A549 (cell line): ENCODE data around the gene IGF2. TPM values are rescaled to one million over a fixed set of nuclear protein-coding genes. Genes with fewer than 3 reads are reported as not detected.

Experiments
- ATAC-seq, 2 experiments: fragments of 200-7000 bp in 1 of 2; fragments of >200 bp in 1 of 2; cut with Nextera tagmentation in 1 of 2; cut with Tn5 transposase in 1 of 2; 3 replicates each; pipeline versions ENCODE4 v1.8.0 to v1.9.1; 2018 to 2020; ENCODE audit warnings: mild to moderate bottlenecking in 1 of 2, moderate library complexity in 1 of 2
- CTCF ChIA-PET: fragments of 300-600 bp; sonication (Branson Sonifier 250); formaldehyde crosslinking; extraction: SDS; loops from one replicate; lab custom pipeline; 2021; ENCODE audit warnings: antibody characterized with exemption, inconsistent platforms; lab: Yijun Ruan, JAX
- POLR2A ChIA-PET: fragments of 350-600 bp; formaldehyde crosslinking; extraction: SDS; loops from one replicate; lab custom pipeline; 2021; ENCODE audit warnings: antibody characterized with exemption, inconsistent platforms; lab: Yijun Ruan, JAX
- DNase-seq, 2 experiments: peaks; one replicate each; pipeline versions ENCODE4 v3.0.0 to v3.0.0-alpha.2; 2011 to 2016; ENCODE audit warnings: low read depth in 1 of 2, low spot score in 1 of 2
- FAIRE-seq: peaks from 2 replicates; lab custom pipeline; 2011; peaks lifted over from hg19 to GRCh38; lab: Jason Lieb, UNC
- H3K27ac ChIP-seq, 2 experiments: fragments of >200 bp; sonication (Bioruptor Twin); formaldehyde crosslinking; 3 replicates each; pipeline ENCODE4 v1.5.1; 2016 to 2017
- H3K4me1 ChIP-seq: fragments of >200 bp; sonication (Bioruptor Twin); formaldehyde crosslinking; 3 replicates; pipeline ENCODE4 v1.6.1; 2016
- H3K4me2 ChIP-seq: fragments of >200 bp; sonication (Bioruptor Twin); formaldehyde crosslinking; 3 replicates; pipeline ENCODE4 v1.6.1; 2016
- H3K4me3 ChIP-seq: fragments of >200 bp; sonication (Bioruptor Twin); formaldehyde crosslinking; 3 replicates; pipeline ENCODE4 v1.5.1; 2016
- H3K9me3 ChIP-seq: fragments of >200 bp; sonication (Bioruptor Twin); formaldehyde crosslinking; 3 replicates; pipeline ENCODE4 v1.6.1; 2016
- BHLHE40 ChIP-seq: IDR thresholded peaks from 2 replicates; pipeline ENCODE4 v1.6.1; 2012; ENCODE audit warnings: low read depth, low read length, inconsistent platforms
- CBX8 ChIP-seq: fragments of 200-600 bp; sonication (generic); IDR thresholded peaks from 2 replicates; pipeline ENCODE4 v1.6.1; 2016
- CEBPB ChIP-seq, 2 experiments: fragments of >200 bp in 1 of 2; sonication (Bioruptor Twin) in 1 of 2; formaldehyde crosslinking in 1 of 2; IDR thresholded peaks; 2 replicates each; pipeline ENCODE4 v1.6.1; 2012 to 2016
- EP300 ChIP-seq, 2 experiments: fragments of >200 bp; sonication (Bioruptor Twin); formaldehyde crosslinking; IDR thresholded peaks; 2 replicates in 1 of 2; 3 replicates in 1 of 2; pipeline ENCODE4 v1.6.1; 2016 to 2017
- FOSL2 ChIP-seq, 2 experiments: fragments of 450-650 bp in 1 of 2; fragments of >200 bp in 1 of 2; sonication (Bioruptor Twin) in 1 of 2; formaldehyde crosslinking; IDR thresholded peaks; 2 replicates each; pipeline versions ENCODE4 v1.5.0 to v1.6.1; 2016 to 2020; ENCODE audit warnings: mild to moderate bottlenecking in 1 of 2, moderate library complexity in 1 of 2
- HEYL ChIP-seq: fragments of 250-450 bp; sonication (Bioruptor Pico); IDR thresholded peaks from 2 replicates; pipeline ENCODE4 v1.8.0; 2021; ENCODE audit warnings: mild to moderate bottlenecking, moderate library complexity
- HOXB5 ChIP-seq: fragments of 250-450 bp; sonication (Bioruptor Pico); IDR thresholded peaks from 2 replicates; pipeline ENCODE4 v1.5.0; 2020; ENCODE audit warnings: mild to moderate bottlenecking, moderate library complexity
- JUNB ChIP-seq: fragments of >200 bp; sonication (Bioruptor Twin); formaldehyde crosslinking; IDR thresholded peaks from 2 replicates; pipeline ENCODE4 v1.6.1; 2016
- KDM1A ChIP-seq: fragments of 200-600 bp; sonication (generic); IDR thresholded peaks from 2 replicates; pipeline ENCODE4 v1.6.1; 2016; ENCODE audit warnings: low read depth, mild to moderate bottlenecking
- MAFK ChIP-seq: fragments of 450-650 bp; IDR thresholded peaks from 2 replicates; pipeline ENCODE4 v1.6.1; 2014; ENCODE audit not compliant: partially characterized antibody
- NFE2L2 ChIP-seq: fragments of 150-350 bp; conservative IDR thresholded peaks from 2 replicates; pipeline ENCODE4 v1.6.1; 2014; ENCODE audit warnings: low read length
- NPAS2 ChIP-seq: fragments of 250-450 bp; sonication (Bioruptor Pico); IDR thresholded peaks from 2 replicates; pipeline ENCODE4 v1.8.0; 2022; ENCODE audit warnings: mild to moderate bottlenecking, moderate library complexity, borderline replicate concordance
- PHF8 ChIP-seq: fragments of 200-600 bp; sonication (generic); IDR thresholded peaks from 2 replicates; pipeline ENCODE4 v1.6.1; 2016; ENCODE audit warnings: low read depth, mild to moderate bottlenecking, antibody characterized with exemption, moderate library complexity, borderline replicate concordance
- POLR2A ChIP-seq: IDR thresholded peaks from 2 replicates; pipeline ENCODE4 v1.6.1; 2012; ENCODE audit warnings: mild to moderate bottlenecking, low read length
- POLR2AphosphoS2 ChIP-seq: conservative IDR thresholded peaks from 2 replicates; pipeline ENCODE4 v1.6.1; 2012; ENCODE audit warnings: low read length, improper control_type of control experiment, inconsistent platforms
- RAD21 ChIP-seq, 2 experiments: fragments of >200 bp in 1 of 2; sonication (Bioruptor Twin) in 1 of 2; formaldehyde crosslinking in 1 of 2; IDR thresholded peaks in 1 of 2; conservative IDR thresholded peaks in 1 of 2; 2 replicates in 1 of 2; 3 replicates in 1 of 2; pipeline ENCODE4 v1.6.1; 2012 to 2018; ENCODE audit warnings: inconsistent platforms in 1 of 2
- SREBF2 ChIP-seq: fragments of 450-650 bp; IDR thresholded peaks from 2 replicates; pipeline ENCODE4 v1.6.1; 2014; ENCODE audit warnings: mild to moderate bottlenecking, moderate library complexity
- TP53 ChIP-seq: fragments of 250-450 bp; sonication (Bioruptor Pico); IDR thresholded peaks from 2 replicates; pipeline ENCODE4 v1.5.0; 2021; ENCODE audit warnings: mild to moderate bottlenecking, moderate library complexity
- ZC3H11A ChIP-seq: fragments of 450-650 bp; IDR thresholded peaks from 2 replicates; pipeline ENCODE4 v1.6.1; 2014; ENCODE audit warnings: antibody characterized with exemption, mild to moderate bottlenecking
- ZNF302 ChIP-seq: fragments of 250-450 bp; sonication (Bioruptor Pico); IDR thresholded peaks from 2 replicates; pipeline ENCODE4 v1.9.0; 2021; ENCODE audit warnings: inconsistent platforms, mild to moderate bottlenecking, moderate library complexity
- ZSCAN20 ChIP-seq: fragments of 250-450 bp; sonication (Bioruptor Pico); IDR thresholded peaks from 2 replicates; pipeline ENCODE4 v1.8.0; 2022; ENCODE audit warnings: mild to moderate bottlenecking, moderate library complexity
- WGBS: methylation state at CpG from one replicate; pipeline ENCODE4 v1.1.6; 2017; ENCODE audit errors: missing lambda C conversion rate; 5-methylcytosine and 5-hydroxymethylcytosine counted together
- polyA plus RNA-seq, 4 experiments: library from polyadenylated mRNA; depleted of rRNA in 3 of 4; stranded (reverse); fragments of >200 nt; fragmentation: RNase III in 1 of 4; extraction: RNeasy Plus Mini Kit Qiagen cat#74134 plus additional on column Dnase treatment in 1 of 4; gene quantifications; 2 replicates in 3 of 4; 3 replicates in 1 of 4; pipeline ENCODE4 v1.2.3, GENCODE V29; 2011 to 2017
- TF ChIP-seq, protein P1 (sequence below): fragments of >200 bp; sonication (Bioruptor Twin); formaldehyde crosslinking; IDR thresholded peaks from 3 replicates; pipeline ENCODE4 v1.5.1; 2016
- TF ChIP-seq, protein P2 (sequence below): fragments of 250-450 bp; sonication (Bioruptor Pico); IDR thresholded peaks from 2 replicates; pipeline ENCODE4 v1.5.0; 2021; ENCODE audit warnings: mild to moderate bottlenecking, moderate library complexity, borderline replicate concordance
- TF ChIP-seq, protein P3 (sequence below): fragments of 150-350 bp; IDR thresholded peaks from 2 replicates; pipeline ENCODE4 v1.6.1; 2014; ENCODE audit warnings: low read depth, mild to moderate bottlenecking, low read length
- TF ChIP-seq, protein P4 (sequence below): IDR thresholded peaks from 2 replicates; pipeline ENCODE4 v1.6.1; 2012
- TF ChIP-seq, protein P5 (sequence below): IDR thresholded peaks from 2 replicates; pipeline ENCODE4 v1.6.1; 2012
- TF ChIP-seq, protein P6 (sequence below): IDR thresholded peaks from 2 replicates; pipeline ENCODE4 v1.6.1; 2012; ENCODE audit warnings: low read depth, borderline replicate concordance

The IGF2 gene
- polyA plus RNA-seq, 2 of the 4 experiments (the other 2 are of a cell fraction) = 2.0 to 2.9 TPM

DNA sequence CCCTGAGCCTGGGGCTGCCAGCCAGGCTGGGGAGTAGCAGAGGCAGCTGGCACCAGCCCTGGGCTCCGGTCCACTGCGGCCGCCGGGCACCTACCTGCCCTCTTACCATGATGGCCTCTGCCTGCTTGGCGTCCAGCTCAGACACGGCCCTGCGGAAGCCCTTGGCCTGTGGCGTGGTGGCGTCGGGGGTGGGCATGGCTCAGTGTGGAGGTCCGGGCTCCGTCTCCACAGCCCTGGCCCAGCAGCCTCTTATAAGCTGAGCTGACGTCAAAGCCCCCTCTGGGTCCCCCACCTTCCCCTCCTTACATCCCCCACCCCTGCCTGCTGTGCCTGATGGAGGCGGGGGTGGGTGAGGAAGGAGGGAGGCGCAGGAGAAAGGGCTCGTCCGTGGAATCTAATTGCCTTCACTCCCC, 32.4 kb upstream of the IGF2 start, which contains the start of gene TH:
TH (minus strand) TSS at position 225 of the 413 bp plus-strand sequence; CDS start at position 196, 29 bp downstream.
- POLR2A ChIA-PET = no interaction called here
- TF ChIP-seq FOSL2 (IDR thresholded peaks at IDR 0.05) = no peak
- TF ChIP-seq FOSL2 (CRISPR knock-in tag; IDR thresholded peaks at IDR 0.05) = no peak
- TF ChIP-seq NPAS2 = no peak
- TF ChIP-seq KDM1A = no peak
- TF ChIP-seq, protein P1, sequence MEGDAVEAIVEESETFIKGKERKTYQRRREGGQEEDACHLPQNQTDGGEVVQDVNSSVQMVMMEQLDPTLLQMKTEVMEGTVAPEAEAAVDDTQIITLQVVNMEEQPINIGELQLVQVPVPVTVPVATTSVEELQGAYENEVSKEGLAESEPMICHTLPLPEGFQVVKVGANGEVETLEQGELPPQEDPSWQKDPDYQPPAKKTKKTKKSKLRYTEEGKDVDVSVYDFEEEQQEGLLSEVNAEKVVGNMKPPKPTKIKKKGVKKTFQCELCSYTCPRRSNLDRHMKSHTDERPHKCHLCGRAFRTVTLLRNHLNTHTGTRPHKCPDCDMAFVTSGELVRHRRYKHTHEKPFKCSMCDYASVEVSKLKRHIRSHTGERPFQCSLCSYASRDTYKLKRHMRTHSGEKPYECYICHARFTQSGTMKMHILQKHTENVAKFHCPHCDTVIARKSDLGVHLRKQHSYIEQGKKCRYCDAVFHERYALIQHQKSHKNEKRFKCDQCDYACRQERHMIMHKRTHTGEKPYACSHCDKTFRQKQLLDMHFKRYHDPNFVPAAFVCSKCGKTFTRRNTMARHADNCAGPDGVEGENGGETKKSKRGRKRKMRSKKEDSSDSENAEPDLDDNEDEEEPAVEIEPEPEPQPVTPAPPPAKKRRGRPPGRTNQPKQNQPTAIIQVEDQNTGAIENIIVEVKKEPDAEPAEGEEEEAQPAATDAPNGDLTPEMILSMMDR = no peak
- TF ChIP-seq BHLHE40 = no peak
- TF ChIP-seq, protein P2, sequence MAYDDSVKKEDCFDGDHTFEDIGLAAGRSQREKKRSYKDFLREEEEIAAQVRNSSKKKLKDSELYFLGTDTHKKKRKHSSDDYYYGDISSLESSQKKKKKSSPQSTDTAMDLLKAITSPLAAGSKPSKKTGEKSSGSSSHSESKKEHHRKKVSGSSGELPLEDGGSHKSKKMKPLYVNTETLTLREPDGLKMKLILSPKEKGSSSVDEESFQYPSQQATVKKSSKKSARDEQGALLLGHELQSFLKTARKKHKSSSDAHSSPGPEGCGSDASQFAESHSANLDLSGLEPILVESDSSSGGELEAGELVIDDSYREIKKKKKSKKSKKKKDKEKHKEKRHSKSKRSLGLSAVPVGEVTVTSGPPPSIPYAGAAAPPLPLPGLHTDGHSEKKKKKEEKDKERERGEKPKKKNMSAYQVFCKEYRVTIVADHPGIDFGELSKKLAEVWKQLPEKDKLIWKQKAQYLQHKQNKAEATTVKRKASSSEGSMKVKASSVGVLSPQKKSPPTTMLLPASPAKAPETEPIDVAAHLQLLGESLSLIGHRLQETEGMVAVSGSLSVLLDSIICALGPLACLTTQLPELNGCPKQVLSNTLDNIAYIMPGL = no peak
- no peak for TF ChIP-seq POLR2A
- no peak for TF ChIP-seq CBX8
- no peak for TF ChIP-seq ZNF302
- TF ChIP-seq JUNB = no peak
- CTCF ChIA-PET = interaction anchor here (1.6 to 18.0 kb wide), 3 partner anchors 20 to 359 kb away, joined by 4 to 276 read pairs (median 8); no protein-coding TSS in a partner anchor
- no peak for FAIRE-seq
- 0 out of 3 replicates have a peak, but pooled peaks cover 3% of the 10 kb centered on the region for H3K4me1 ChIP-seq
- no peak within 1 kb of the TSS for H3K27ac ChIP-seq
- no peak within 1 kb of the TSS for H3K4me3 ChIP-seq
- H3K9me3 ChIP-seq = no peaks in the 10 kb centered on the region
- no peak within 1 kb of the TSS for H3K4me2 ChIP-seq
- no peak for DNase-seq
- ATAC-seq = no peak
- WGBS = 65% methylated on average over 2 of the region's 17 CpGs

DNA sequence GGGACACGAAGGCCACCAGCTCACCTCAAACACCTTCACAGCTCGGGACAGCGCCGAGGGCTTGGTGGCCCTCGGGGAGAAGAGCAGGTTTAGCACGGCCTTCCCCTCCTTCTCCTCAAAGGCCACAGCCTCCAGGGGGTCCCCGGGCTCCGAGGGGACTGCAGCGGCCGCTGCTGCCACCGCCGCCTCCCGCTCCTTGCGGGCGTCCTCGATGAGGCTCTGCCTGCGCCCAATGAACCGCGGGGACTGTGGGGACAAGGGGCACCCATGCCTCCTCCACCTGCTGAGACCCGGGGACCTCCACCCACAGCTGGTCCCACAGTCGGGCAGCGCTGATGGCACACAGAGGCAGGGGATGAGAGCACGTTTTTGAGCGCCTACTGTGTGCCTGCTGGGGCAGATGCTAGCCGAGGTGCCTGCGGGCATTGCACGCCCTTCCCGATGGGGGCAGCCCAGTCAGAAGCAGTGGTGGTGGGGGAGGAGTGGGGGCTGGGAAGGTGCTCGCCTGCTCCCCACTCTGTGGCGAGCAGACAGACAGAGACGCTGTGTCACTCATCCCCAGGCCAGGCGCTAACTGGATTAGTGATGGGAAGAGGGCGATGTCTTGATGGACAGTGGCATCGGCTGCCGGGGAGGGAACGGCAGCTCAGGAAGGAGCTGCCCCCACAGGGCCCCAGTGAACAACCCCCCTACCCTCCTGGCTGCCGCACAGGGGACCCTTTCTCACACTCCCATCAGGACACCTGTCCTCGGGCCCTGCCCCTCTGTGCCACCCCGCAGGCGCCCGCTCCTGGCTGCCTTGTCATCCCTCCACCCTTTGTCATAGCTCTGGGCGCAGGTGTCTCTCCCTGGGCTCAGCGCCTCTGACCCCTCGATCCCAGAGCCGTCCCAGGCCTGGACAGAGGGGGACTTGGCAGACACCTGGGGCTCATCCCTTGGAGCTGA, 30.7 kb upstream of the IGF2 start:
- DNase-seq = no peak
- no peak for ATAC-seq
- H3K27ac ChIP-seq = no peak overlapping the region
- no peak overlapping the region for H3K4me3 ChIP-seq
- TF ChIP-seq CEBPB (IDR thresholded peaks at IDR 0.05) (no peak), POLR2A (no peak), POLR2AphosphoS2 (no peak), HEYL (CRISPR knock-in tag) (no peak), SREBF2 (no peak), ZC3H11A (no peak), PHF8 (no peak), EP300 (IDR thresholded peaks at IDR 0.05) (no peak), NFE2L2 (no peak), TP53 (CRISPR knock-in tag) (no peak), MAFK (no peak), HOXB5 (CRISPR knock-in tag) (no peak), RAD21 (conservative IDR thresholded peaks at IDR 0.05 in 1 of 2, IDR thresholded peaks at IDR 0.05 in 1 of 2) (no peak), ZSCAN20 (CRISPR knock-in tag) (no peak)
- TF ChIP-seq, protein P2 = no peak
- TF ChIP-seq, protein P3, sequence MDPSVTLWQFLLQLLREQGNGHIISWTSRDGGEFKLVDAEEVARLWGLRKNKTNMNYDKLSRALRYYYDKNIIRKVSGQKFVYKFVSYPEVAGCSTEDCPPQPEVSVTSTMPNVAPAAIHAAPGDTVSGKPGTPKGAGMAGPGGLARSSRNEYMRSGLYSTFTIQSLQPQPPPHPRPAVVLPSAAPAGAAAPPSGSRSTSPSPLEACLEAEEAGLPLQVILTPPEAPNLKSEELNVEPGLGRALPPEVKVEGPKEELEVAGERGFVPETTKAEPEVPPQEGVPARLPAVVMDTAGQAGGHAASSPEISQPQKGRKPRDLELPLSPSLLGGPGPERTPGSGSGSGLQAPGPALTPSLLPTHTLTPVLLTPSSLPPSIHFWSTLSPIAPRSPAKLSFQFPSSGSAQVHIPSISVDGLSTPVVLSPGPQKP = no peak
- TF ChIP-seq, protein P4, sequence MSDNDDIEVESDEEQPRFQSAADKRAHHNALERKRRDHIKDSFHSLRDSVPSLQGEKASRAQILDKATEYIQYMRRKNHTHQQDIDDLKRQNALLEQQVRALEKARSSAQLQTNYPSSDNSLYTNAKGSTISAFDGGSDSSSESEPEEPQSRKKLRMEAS = no peak
- TF ChIP-seq, protein P5, sequence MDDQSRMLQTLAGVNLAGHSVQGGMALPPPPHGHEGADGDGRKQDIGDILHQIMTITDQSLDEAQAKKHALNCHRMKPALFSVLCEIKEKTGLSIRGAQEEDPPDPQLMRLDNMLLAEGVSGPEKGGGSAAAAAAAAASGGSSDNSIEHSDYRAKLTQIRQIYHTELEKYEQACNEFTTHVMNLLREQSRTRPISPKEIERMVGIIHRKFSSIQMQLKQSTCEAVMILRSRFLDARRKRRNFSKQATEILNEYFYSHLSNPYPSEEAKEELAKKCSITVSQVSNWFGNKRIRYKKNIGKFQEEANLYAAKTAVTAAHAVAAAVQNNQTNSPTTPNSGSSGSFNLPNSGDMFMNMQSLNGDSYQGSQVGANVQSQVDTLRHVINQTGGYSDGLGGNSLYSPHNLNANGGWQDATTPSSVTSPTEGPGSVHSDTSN = no peak
- TF ChIP-seq, protein P6, sequence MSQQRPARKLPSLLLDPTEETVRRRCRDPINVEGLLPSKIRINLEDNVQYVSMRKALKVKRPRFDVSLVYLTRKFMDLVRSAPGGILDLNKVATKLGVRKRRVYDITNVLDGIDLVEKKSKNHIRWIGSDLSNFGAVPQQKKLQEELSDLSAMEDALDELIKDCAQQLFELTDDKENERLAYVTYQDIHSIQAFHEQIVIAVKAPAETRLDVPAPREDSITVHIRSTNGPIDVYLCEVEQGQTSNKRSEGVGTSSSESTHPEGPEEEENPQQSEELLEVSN = no peak
- ChIA-PET POLR2A (interaction anchor here (0.6 kb wide), 1 partner anchor 132 kb away, joined by 3 read pairs; the partner anchor contains the start of gene TSPAN32), CTCF (interaction anchor here (0.6 to 18.0 kb wide), 6 partner anchors 16 to 849 kb away, joined by 3 to 276 read pairs (median 4); no protein-coding TSS in a partner anchor)
- no peaks in the 10 kb centered on the region for H3K9me3 ChIP-seq
- H3K4me2 ChIP-seq = no peak overlapping the region
- FAIRE-seq = no peak
- 74% methylated on average over 26 of the region's 45 CpGs for WGBS
- H3K4me1 ChIP-seq = no peaks in the 10 kb centered on the region
